GM12872 (cell line): ENCODE measurements around the gene PARVB.

Experiments used
- CTCF ChIP-seq: IDR thresholded peaks from 3 replicates; pipeline ENCODE4 v1.5.1; 2011; ENCODE audit warnings: low read depth, mild to moderate bottlenecking, low read length, moderate library complexity; ENCODE audit not compliant: insufficient read depth

PARVB gene

DNA sequence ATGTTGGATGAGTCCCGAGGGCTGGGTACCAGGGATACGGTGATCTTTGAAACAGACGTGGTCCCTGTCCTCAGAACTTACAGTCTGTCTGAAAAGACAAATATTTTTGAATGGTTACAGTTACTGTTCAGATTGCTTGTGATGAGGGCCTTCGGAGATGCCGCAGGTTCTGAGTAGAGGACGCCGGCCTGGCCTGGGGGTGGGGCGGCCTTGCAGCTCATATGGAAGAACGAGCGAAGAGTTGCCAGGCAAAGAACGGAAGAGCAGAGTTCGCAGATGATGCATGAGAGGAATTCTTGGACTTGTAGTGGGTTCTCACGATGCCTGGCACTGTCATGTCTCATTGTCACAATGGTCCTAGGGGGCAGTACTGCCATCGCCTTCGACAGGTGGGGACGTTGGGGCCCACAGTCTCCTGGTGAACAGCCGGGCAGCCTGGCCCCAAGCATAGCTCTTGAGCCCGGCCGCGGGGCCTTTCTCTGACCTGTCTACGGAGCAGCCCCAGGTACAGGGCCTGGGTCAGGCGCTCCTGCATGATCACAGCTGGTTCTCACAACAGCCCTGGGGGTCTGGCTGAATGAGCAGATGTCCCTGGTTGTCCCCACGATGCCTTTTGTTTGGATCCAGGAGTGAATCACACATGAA lies 95.7 kb downstream of the PARVB start:
- TF ChIP-seq CTCF, result no peak

DNA sequence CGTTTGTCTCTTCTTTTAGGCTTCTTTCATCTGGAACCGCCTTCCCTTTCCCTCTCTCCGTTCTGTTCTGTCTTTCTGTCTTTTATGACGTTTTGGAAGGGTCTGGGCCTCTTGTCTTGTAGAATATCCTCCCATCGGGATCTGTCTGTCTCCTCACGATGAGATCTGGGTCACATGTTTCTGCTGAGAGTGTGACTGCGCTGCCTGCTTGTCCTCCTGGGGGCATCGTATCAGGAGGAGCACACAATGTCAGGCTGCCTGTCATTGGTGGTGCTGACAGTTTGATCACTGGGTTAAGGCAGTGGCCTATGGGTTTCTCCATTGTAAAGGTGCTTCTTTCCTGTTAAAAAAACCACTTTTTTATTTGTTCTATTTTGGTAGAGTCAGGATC lies 96.2 kb downstream of the PARVB start:
- no peak for TF ChIP-seq CTCF

GRCh38 chr22:44125421-44125820 lies 101.3 kb downstream of the PARVB start:
- TF ChIP-seq CTCF, result no peak

GRCh38 chr22:44126807-44127206 lies 102.7 kb downstream of the PARVB start:
- TF ChIP-seq CTCF, result no peak

GRCh38 chr22:44127356-44127755 lies 103.3 kb downstream of the PARVB start:
- no peak for TF ChIP-seq CTCF

DNA sequence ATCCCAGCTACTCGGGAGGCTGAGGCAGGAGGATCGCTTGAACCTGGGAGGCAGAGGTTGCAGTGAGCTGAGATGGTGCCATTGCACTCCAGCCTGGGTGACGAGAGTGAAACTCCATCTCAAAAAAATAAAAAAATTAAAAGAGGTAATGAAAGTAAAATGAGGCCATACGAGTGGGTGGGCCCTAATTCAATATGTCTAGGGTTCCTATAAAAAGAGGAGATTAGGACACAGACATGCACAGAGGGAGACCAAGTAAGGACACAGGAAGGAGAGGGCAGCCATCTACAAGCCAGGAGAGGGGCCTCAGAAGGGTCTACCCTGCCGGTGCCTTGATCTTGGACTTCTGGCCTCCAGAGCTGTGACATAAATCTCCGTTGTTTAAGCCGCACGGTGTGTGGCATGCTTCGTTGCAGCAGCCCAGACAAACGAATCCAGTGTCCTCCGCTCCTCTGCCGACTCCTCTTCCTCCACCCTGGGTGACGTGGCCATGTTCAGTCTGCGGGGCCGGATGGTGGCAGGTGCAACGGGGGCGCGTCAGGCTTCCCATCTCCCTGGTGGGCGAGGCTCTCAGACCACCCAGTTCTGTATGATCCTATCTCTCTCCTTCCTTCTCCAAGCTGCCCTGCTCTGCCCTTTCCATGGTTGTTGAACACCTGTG lies 105.0 kb downstream of the PARVB start:
- TF ChIP-seq CTCF, result no peak

- TF ChIP-seq CTCF, result no peak
Observed at GRCh38 chr22:44129619-44129976, 105.5 kb downstream of the PARVB start.
